ENCODE measurements around the gene SNAP29.

DNA sequence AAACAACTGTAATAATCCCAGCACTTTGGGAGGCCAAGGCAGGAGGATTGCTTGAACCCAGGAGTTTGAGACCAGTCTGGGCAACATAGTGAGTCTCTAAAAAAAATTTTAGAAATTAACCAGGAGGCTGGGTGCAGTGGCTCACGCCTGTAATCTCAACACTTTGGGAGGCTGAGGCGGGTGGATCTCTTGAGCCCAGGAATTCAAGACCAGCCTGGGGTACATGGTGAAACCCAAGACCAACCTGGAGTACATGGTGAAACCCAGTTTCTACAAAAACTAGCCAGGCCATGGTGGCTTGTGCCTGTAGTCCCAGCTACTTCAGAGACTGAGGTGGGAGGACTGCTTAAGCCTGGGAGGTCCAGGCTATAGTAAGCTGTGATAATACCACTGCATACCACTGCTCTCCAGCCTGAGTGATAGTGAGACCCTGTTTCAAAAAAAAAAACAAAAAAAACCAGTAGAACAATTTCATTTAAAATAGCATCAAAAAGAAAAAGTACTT, 11.4 kb upstream of the SNAP29 start:
- TF ChIP-seq, protein P1, sequence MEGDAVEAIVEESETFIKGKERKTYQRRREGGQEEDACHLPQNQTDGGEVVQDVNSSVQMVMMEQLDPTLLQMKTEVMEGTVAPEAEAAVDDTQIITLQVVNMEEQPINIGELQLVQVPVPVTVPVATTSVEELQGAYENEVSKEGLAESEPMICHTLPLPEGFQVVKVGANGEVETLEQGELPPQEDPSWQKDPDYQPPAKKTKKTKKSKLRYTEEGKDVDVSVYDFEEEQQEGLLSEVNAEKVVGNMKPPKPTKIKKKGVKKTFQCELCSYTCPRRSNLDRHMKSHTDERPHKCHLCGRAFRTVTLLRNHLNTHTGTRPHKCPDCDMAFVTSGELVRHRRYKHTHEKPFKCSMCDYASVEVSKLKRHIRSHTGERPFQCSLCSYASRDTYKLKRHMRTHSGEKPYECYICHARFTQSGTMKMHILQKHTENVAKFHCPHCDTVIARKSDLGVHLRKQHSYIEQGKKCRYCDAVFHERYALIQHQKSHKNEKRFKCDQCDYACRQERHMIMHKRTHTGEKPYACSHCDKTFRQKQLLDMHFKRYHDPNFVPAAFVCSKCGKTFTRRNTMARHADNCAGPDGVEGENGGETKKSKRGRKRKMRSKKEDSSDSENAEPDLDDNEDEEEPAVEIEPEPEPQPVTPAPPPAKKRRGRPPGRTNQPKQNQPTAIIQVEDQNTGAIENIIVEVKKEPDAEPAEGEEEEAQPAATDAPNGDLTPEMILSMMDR (IDR thresholded peaks at IDR 0.05; ENCODE audit: low read length) = no peak
- TF ChIP-seq EZH2 (IDR thresholded peaks at IDR 0.05; ENCODE audit: borderline replicate concordance, low read length) = no peak

Measured in OCI-LY1 (cell line).